ENCODE measurements around the gene LRRC61. TPM values are rescaled to one million over a fixed set of nuclear protein-coding genes. Genes with fewer than 3 reads are reported as not detected.

Gene LRRC61
- total and polyA plus RNA-seq, 2 of the 13 experiments (the other 11 are each of a cell fraction or from before 2014, with no cell fraction given): 33.0 to 34.8 TPM

GRCh38 chr7:150341263-150342120 lies 18.3 kb downstream of the LRRC61 start, which contains the start of gene RARRES2 (continued):
- TF ChIP-seq TRAFD1 (CRISPR knock-in tag; IDR thresholded peaks at IDR 0.05; ENCODE audit: borderline replicate concordance) (no peak), FIP1L1 (IDR thresholded peaks at IDR 0.05; ENCODE audit: borderline replicate concordance, insufficient read depth, low read depth, low read length) (no peak), ZNF878 (CRISPR knock-in tag; IDR thresholded peaks at IDR 0.05) (no peak), ZNF558 (CRISPR knock-in tag; IDR thresholded peaks at IDR 0.05; ENCODE audit: borderline replicate concordance) (no peak), RARA (CRISPR knock-in tag; IDR thresholded peaks at IDR 0.05) (peak; percentile 55), ZNF362 (CRISPR knock-in tag; IDR thresholded peaks at IDR 0.05; ENCODE audit: borderline replicate concordance) (no peak), SOX5 (CRISPR knock-in tag; IDR thresholded peaks at IDR 0.05; ENCODE audit: borderline replicate concordance) (no peak), USF2 (IDR thresholded peaks at IDR 0.05; ENCODE audit: low read depth, low read length) (no peak), USF2 (CRISPR knock-in tag; IDR thresholded peaks at IDR 0.05; ENCODE audit: borderline replicate concordance) (no peak), FLYWCH1 (CRISPR knock-in tag; IDR thresholded peaks at IDR 0.05) (no peak), HDAC1 (CRISPR knock-in tag; IDR thresholded peaks at IDR 0.05) (0 out of 2 replicates have a peak, but pooled peaks have one; percentile 27), ZNF160 (CRISPR knock-in tag; IDR thresholded peaks at IDR 0.05) (no peak), ZNF660 (CRISPR knock-in tag; IDR thresholded peaks at IDR 0.05; ENCODE audit: borderline replicate concordance, low read depth) (no peak), ZNF251 (CRISPR knock-in tag; IDR thresholded peaks at IDR 0.05) (no peak), ZNF124 (CRISPR knock-in tag; IDR thresholded peaks at IDR 0.05) (no peak), ZNF784 (CRISPR knock-in tag; IDR thresholded peaks at IDR 0.05; ENCODE audit: borderline replicate concordance) (peak; percentile 14; the same call in 1 of the 2 replicates), CENPX (CRISPR knock-in tag; IDR thresholded peaks at IDR 0.05) (no peak), ZNF317 (CRISPR knock-in tag; IDR thresholded peaks at IDR 0.05) (no peak), SPEN (CRISPR knock-in tag; IDR thresholded peaks at IDR 0.05; ENCODE audit: low read depth) (0 out of 2 replicates have a peak, but pooled peaks have one; percentile 35)

All from HepG2 (cell line).